GM12873 (cell line): ENCODE results near the gene CBX7.

Experiments
- TF ChIP-seq, protein P1 (sequence below): IDR thresholded peaks from 2 replicates; pipeline ENCODE4 v1.5.1; 2012; ENCODE audit warnings: low read depth, mild to moderate bottlenecking, moderate library complexity, low read length, control low read depth; ENCODE audit not compliant: insufficient read depth; ENCODE audit errors: missing control alignments

CBX7 gene

DNA sequence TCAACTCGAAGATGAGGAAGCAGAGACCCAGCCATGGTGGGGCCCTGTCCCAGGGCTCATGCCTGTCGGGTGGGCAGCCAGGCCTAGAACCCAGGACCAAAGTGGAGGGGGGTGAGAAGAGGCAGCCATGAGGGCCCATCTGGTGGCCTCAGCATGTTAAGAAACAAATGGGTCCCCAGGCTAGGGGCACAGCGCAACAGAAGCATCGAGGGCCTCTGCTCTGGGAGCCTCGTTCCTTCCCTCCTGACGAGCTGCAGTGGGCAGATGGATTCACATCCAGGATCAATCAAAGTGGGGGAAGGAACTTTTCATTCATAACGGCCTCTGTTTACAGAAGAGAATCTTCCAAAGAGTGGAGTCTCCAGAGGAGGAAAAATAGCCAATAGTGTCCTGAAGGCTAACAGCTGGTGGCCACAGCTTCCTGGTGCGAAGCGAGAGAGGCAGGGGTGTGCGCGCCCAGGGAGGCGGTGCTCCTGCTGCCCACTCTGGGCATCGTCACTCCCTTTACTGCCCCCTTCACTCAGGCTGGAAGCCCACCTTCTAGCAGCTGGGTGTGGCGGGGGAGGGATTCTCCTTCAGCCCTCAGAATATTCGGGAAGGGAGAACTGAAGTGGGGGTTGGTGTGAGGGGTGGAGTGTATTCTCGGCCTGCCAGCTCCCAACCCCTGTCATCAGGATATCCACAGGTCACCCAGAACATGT lies 4.3 kb downstream of the CBX7 start:
- TF ChIP-seq, protein P1, sequence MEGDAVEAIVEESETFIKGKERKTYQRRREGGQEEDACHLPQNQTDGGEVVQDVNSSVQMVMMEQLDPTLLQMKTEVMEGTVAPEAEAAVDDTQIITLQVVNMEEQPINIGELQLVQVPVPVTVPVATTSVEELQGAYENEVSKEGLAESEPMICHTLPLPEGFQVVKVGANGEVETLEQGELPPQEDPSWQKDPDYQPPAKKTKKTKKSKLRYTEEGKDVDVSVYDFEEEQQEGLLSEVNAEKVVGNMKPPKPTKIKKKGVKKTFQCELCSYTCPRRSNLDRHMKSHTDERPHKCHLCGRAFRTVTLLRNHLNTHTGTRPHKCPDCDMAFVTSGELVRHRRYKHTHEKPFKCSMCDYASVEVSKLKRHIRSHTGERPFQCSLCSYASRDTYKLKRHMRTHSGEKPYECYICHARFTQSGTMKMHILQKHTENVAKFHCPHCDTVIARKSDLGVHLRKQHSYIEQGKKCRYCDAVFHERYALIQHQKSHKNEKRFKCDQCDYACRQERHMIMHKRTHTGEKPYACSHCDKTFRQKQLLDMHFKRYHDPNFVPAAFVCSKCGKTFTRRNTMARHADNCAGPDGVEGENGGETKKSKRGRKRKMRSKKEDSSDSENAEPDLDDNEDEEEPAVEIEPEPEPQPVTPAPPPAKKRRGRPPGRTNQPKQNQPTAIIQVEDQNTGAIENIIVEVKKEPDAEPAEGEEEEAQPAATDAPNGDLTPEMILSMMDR, result no peak

- TF ChIP-seq, protein P1, result no peak
These were observed 5.0 kb downstream of the CBX7 start for GRCh38 chr22:39147335-39148025.

DNA sequence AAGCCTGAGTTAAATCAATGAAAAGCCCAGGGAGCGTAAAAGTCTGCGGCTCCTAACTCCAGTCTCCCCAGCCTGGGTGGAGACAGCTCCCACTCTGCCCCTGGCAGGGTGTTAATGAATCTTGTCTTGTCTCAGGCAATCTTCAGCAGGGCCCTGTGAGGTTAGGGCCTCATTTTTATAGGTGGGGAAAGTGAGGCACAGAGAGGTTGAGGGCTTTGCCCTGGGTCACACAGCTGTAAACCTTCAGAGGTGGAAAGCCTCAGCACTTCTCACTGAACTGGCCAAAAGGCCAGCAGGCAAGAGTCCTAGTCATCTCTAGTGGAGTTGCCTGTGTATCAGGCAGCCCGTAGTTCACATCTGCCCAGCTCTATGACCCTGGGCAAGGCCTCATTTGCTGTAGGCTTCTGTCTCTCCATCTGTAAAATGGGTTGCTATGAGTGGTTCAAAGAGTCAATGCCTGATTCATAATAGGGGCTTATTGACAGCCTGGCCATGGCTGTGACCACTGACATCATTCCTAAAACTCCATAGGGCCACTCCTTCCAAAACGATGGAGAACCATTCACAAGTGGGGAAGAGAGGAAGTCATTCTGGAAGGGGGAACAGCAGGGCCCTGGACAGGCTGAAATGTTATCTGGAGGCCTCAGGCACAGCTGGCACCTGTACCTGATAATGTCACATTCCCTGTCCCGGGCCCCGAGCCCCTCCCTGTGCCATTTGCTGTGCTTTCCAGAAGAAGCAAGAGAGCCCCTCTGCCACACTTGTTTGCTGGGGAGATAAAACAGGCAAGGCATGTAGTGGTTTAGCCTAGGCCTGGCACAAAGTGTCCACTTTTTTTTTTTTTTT lies 6.0 kb downstream of the CBX7 start:
- TF ChIP-seq, protein P1, result no peak

GRCh38 chr22:39144101-39144767 lies 8.2 kb downstream of the CBX7 start:
- TF ChIP-seq, protein P1, result no peak

DNA sequence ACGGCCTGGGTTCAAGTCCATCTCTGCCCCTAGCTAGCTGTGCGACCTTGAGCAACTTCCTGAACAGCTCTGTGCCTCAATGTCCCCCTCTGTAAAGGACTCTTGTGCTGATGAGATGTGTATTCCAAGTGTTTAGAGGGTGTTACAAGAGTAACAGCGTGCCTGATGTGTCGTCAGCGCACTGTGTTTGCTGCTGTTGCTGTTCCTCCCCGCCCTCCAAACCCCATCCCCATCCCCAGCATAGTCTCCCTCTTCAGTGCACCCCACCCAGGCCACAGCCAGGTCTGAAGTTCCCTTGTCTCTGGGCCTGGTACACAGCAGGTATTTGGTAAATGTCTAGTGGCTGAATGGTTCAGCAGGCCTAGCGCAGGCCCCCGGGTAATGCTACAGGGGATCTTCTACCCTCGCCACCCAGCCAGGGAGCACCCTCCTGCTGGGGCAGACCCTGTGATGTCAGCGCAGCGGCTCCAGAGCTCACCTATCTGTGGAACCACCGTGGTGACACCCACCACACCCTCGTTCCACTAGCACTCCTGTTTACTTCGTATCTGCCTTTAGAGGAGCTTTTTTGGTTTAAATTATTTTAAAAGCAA lies 10.3 kb downstream of the CBX7 start:
- TF ChIP-seq, protein P1, result no peak

GRCh38 chr22:39139933-39140332 lies 12.5 kb downstream of the CBX7 start:
- TF ChIP-seq, protein P1, result no peak
